GM12878 (cell line): ENCODE data around the gene PTPRJ. TPM values are rescaled to one million over a fixed set of nuclear protein-coding genes. Genes with fewer than 3 reads are reported as not detected.

Experiments used
- ATAC-seq: fragments of 200-7000 bp; cut with Tn5 transposase; 3 replicates; pipeline ENCODE4 v1.9.1; 2020; ENCODE audit warnings: mild to moderate bottlenecking, moderate library complexity
- BruUV-seq: library from RNA; stranded (reverse); fragments of 400-500 nt; replicated peaks from 2 replicates; lab custom pipeline; 2021; lab: Mats Ljungman, UMichigan
- CTCF ChIA-PET: fragments of 300-600 bp; sonication (Branson Sonifier 250); formaldehyde crosslinking; extraction: SDS; loops from one replicate; lab custom pipeline; 2021; ENCODE audit warnings: inconsistent platforms; lab: Yijun Ruan, JAX
- POLR2A ChIA-PET: fragments of 350-600 bp; formaldehyde crosslinking; extraction: SDS; loops from one replicate; lab custom pipeline; 2021; ENCODE audit warnings: inconsistent platforms; lab: Charles Lee
- RAD21 ChIA-PET: fragments of 300-600 bp; sonication (Branson Sonifier 250); formaldehyde crosslinking; loops from one replicate; lab custom pipeline; 2023; ENCODE audit warnings: antibody characterized with exemption; ENCODE audit not compliant: unreplicated experiment; lab: Charles Lee
- SMC1A ChIA-PET: fragments of 300-600 bp; sonication (Branson Sonifier 250); formaldehyde crosslinking; loops from one replicate; lab custom pipeline; 2023; ENCODE audit not compliant: unreplicated experiment, uncharacterized antibody; lab: Charles Lee
- DNase-seq: peaks from one replicate; pipeline ENCODE4 v3.0.0-alpha.2; 2011; ENCODE audit warnings: low read depth, low spot score
- FAIRE-seq: peaks from 3 replicates; lab custom pipeline; 2011; peaks lifted over from hg19 to GRCh38; lab: Jason Lieb, UNC
- H2AFZ ChIP-seq: 2 replicates; pipeline ENCODE4 v1.6.0; 2011; ENCODE audit warnings: low read depth, low read length, control low read depth; ENCODE audit not compliant: control insufficient read depth
- H3K27ac ChIP-seq: 2 replicates; pipeline ENCODE4 v1.5.1; 2011; ENCODE audit warnings: control low read depth; ENCODE audit not compliant: control insufficient read depth, insufficient read depth
- H3K27me3 ChIP-seq, 2 experiments: replicated peaks in 1 of 2; 2 replicates each; pipeline versions ENCODE4 v1.6.0 to v1.6.1; 2011; ENCODE audit warnings: low read length in 1 of 2; ENCODE audit not compliant: control insufficient read depth in 2 of 2, insufficient read depth in 2 of 2
- H3K36me3 ChIP-seq, 2 experiments: 2 replicates each; pipeline ENCODE4 v1.5.1; 2011; ENCODE audit warnings: low read length in 1 of 2; ENCODE audit not compliant: control insufficient read depth in 2 of 2, insufficient read depth in 2 of 2
- H3K4me1 ChIP-seq: 2 replicates; pipeline ENCODE4 v1.6.1; 2011; ENCODE audit warnings: mild to moderate bottlenecking, low read length, moderate library complexity, mixed read lengths; ENCODE audit not compliant: control insufficient read depth, insufficient read depth
- H3K4me2 ChIP-seq: 2 replicates; pipeline ENCODE4 v1.6.0; 2011; ENCODE audit warnings: control low read depth; ENCODE audit not compliant: control insufficient read depth, insufficient read depth
- H3K4me3 ChIP-seq: fragments of 200-600 bp; sonication (generic); 2 replicates; pipeline ENCODE4 v1.5.1; 2016
- H3K79me2 ChIP-seq: 2 replicates; pipeline ENCODE4 v1.6.0; 2011; ENCODE audit warnings: low read length; ENCODE audit not compliant: control insufficient read depth, insufficient read depth
- H3K9ac ChIP-seq: 2 replicates; pipeline ENCODE4 v1.8.0; 2011; ENCODE audit warnings: low read length, control low read depth, mixed read lengths; ENCODE audit not compliant: control insufficient read depth, insufficient read depth
- H3K9me3 ChIP-seq: replicated peaks from 3 replicates; pipeline ENCODE4 v1.5.1; 2011; ENCODE audit warnings: mild to moderate bottlenecking, low read length; ENCODE audit not compliant: control insufficient read depth, insufficient read depth
- H4K20me1 ChIP-seq: 2 replicates; pipeline ENCODE4 v1.6.0; 2011; ENCODE audit not compliant: control insufficient read depth, insufficient read depth
- ASH2L ChIP-seq: fragments of 300-600, 200-600 bp; sonication (generic); IDR thresholded peaks from 2 replicates; pipeline ENCODE4 v1.6.1; 2017; ENCODE audit warnings: low read depth, mild to moderate bottlenecking, borderline replicate concordance
- CBX3 ChIP-seq: fragments of 200-600 bp; sonication (generic); IDR thresholded peaks from 2 replicates; pipeline ENCODE4 v1.6.1; 2016; ENCODE audit warnings: low read depth, borderline replicate concordance
- E2F4 ChIP-seq: IDR thresholded peaks from 2 replicates; pipeline ENCODE4 v1.6.1; 2012; ENCODE audit warnings: low read depth, low read length, improper control_type of control experiment
- ETV6 ChIP-seq, 2 experiments: fragments of 450-650 bp in 1 of 2; IDR thresholded peaks in 1 of 2; conservative IDR thresholded peaks in 1 of 2; 2 replicates each; pipeline ENCODE4 v1.6.1; 2014; ENCODE audit warnings: antibody characterized with exemption in 1 of 2, borderline replicate concordance in 1 of 2, low read depth in 1 of 2, mild to moderate bottlenecking in 1 of 2, moderate library complexity in 1 of 2
- MLLT1 ChIP-seq: fragments of 450-650 bp; IDR thresholded peaks from 2 replicates; pipeline ENCODE4 v1.6.1; 2016; ENCODE audit warnings: mild to moderate bottlenecking
- NRF1 ChIP-seq: conservative IDR thresholded peaks from 2 replicates; pipeline ENCODE4 v1.6.1; 2011; ENCODE audit warnings: mild to moderate bottlenecking, low read depth, low read length, improper control_type of control experiment
- PAX5 ChIP-seq: IDR thresholded peaks from 2 replicates; pipeline ENCODE4 v1.6.1; 2011; ENCODE audit warnings: low read depth, low read length, borderline replicate concordance
- POU2F2 ChIP-seq: IDR thresholded peaks from 3 replicates; pipeline ENCODE4 v1.6.1; 2011; ENCODE audit warnings: low read depth, mild to moderate bottlenecking, low read length, borderline replicate concordance
- REST ChIP-seq: IDR thresholded peaks from 2 replicates; pipeline ENCODE4 v1.6.1; 2012; ENCODE audit warnings: mild to moderate bottlenecking, low read depth, low read length
- SIN3A ChIP-seq: IDR thresholded peaks from 2 replicates; pipeline ENCODE4 v1.6.1; 2012; ENCODE audit warnings: low read depth, low read length, improper control_type of control experiment
- SIX5 ChIP-seq: IDR thresholded peaks from 2 replicates; pipeline ENCODE4 v1.6.1; 2011; ENCODE audit warnings: mild to moderate bottlenecking, low read depth, low read length, moderate library complexity; ENCODE audit not compliant: severe bottlenecking
- SUZ12 ChIP-seq: fragments of 200-600 bp; sonication (generic); IDR thresholded peaks from one replicate; pipeline ENCODE4 v1.6.1; 2018; ENCODE audit warnings: antibody characterized with exemption, mild to moderate bottlenecking; ENCODE audit not compliant: unreplicated experiment
- ZNF384 ChIP-seq: IDR thresholded peaks from 2 replicates; pipeline ENCODE4 v1.6.1; 2012; ENCODE audit warnings: low read depth, mild to moderate bottlenecking, low read length, improper control_type of control experiment, borderline replicate concordance
- ZSCAN29 ChIP-seq: fragments of 450-650 bp; IDR thresholded peaks from 2 replicates; pipeline ENCODE4 v1.6.1; 2017; ENCODE audit warnings: mild to moderate bottlenecking, moderate library complexity
- WGBS: methylation state at CpG from one replicate; pipeline ENCODE4 v1.1.6; 2016; ENCODE audit warnings: low lambda C conversion rate; ENCODE audit not compliant: insufficient replicate concordance, insufficient coverage; ENCODE audit errors: missing lambda C conversion rate; 5-methylcytosine and 5-hydroxymethylcytosine counted together
- in situ Hi-C: fragments of 300-500 bp; cut with MboI; formaldehyde crosslinking; loops from 9 replicates; pipeline ENCODE4 v1.14.3; 2018; ENCODE audit warnings: mixed read lengths
- intact Hi-C: fragments of 100-400 bp; cut with micrococcal nuclease; formaldehyde crosslinking; loops from one replicate; pipeline ENCODE4 v1.14.2; 2022; ENCODE audit not compliant: unreplicated experiment
- polyA plus RNA-seq, 11 experiments: library from polyadenylated mRNA; depleted of rRNA in 4 of 11; unstranded in 6 of 11; stranded (reverse) in 5 of 11; fragments of >200 nt; fragmentation: Nextera tagmentation in 4 of 11; fragmentation: Illumina TruSeq in 1 of 11; extraction: Ambion mirVana in 4 of 11; extraction: Trizol in 1 of 11; gene quantifications; 1 replicate in 1 of 11; 2 replicates in 10 of 11; pipeline versions ENCODE4 v1.2.1 to v1.2.3, GENCODE V29; 2011 to 2016; ENCODE audit warnings: inconsistent platforms in 2 of 11, missing spikeins in 2 of 11, low read depth in 1 of 11
- total RNA-seq, 4 experiments: library from RNA; depleted of rRNA in 3 of 4; stranded (reverse); fragments of >200 nt in 3 of 4; fragmentation: Illumina TruSeq in 1 of 4; extraction: Trizol in 1 of 4; gene quantifications; 2 replicates each; pipeline versions ENCODE4 v1.2.1 to v1.2.3, GENCODE V29; 2013 to 2021

Gene PTPRJ
- total and polyA plus RNA-seq, 10 of the 15 experiments (the other 5 are each of a cell fraction or from before 2014, with no cell fraction given) = 0.22 to 22.4 (median 7.4) TPM

GRCh38 chr11:48107188-48107704, 126.9 kb downstream of the PTPRJ start:
- intact Hi-C loops = loop anchor here (5.0 kb wide), 2 partner anchors 100 to 125 kb away; partner anchors contain the start of gene PTPRJ
- H3K4me3 ChIP-seq = peak overlapping the region; percentile 2; the same call in 1 of the 2 replicates
- no peak for TF ChIP-seq SIX5
- TF ChIP-seq CBX3 = no peak
- no peak for TF ChIP-seq SUZ12
- no peak for TF ChIP-seq REST
- TF ChIP-seq E2F4 = no peak
- TF ChIP-seq MLLT1 = peak; percentile 52; the same call in 1 of the 2 replicates
- TF ChIP-seq POU2F2 = no peak
- TF ChIP-seq NRF1 = no peak
- TF ChIP-seq PAX5 = no peak; the same call in 1 of the 2 replicates
- TF ChIP-seq ASH2L = no peak
- peak in 1 of 2 experiments; percentile 91; a peak in 2 of 4 replicates for TF ChIP-seq ETV6 (conservative IDR thresholded peaks at IDR 0.05 in 1 of 2, IDR thresholded peaks at IDR 0.05 in 1 of 2; ENCODE audit: borderline replicate concordance in 1 of 2, low read depth in 1 of 2)
- no peak for TF ChIP-seq ZSCAN29
- TF ChIP-seq SIN3A = no peak
- TF ChIP-seq ZNF384 = peak; percentile 84

More at GRCh38 chr11:48107188-48107704, 126.9 kb downstream of the PTPRJ start:
- in situ Hi-C loops = loop anchor here (5.0 to 10.0 kb wide), 3 partner anchors 115 to 260 kb away; partner anchors contain the start of gene NUP160
- ChIA-PET POLR2A (interaction anchor here (0.5 to 1.8 kb wide), 4 partner anchors 102 to 461 kb away, joined by 3 to 8 read pairs (median 6); no protein-coding TSS in a partner anchor), CTCF (interaction anchor here (0.6 to 10.9 kb wide), 23 partner anchors 19 to 255 kb away, joined by 3 to 244 read pairs (median 4); no protein-coding TSS in a partner anchor), SMC1A (interaction anchor here (0.8 to 11.3 kb wide), 28 partner anchors 10 to 253 kb away, joined by 3 to 234 read pairs (median 5); no protein-coding TSS in a partner anchor), RAD21 (interaction anchor here (0.5 to 8.2 kb wide), 25 partner anchors 22 to 734 kb away, joined by 3 to 171 read pairs (median 4); no protein-coding TSS in a partner anchor)
- Histone ChIP-seq H3K4me1 (peaks cover 58% of the 10 kb centered on the region), H3K9ac (no peak overlapping the region), H3K27me3 (no peaks in the 10 kb centered on the region), H4K20me1 (no peaks in the 10 kb centered on the region; the same call in 1 of the 2 replicates), H3K9me3 (no peaks in the 10 kb centered on the region), H3K27ac (peak overlapping the region; percentile 35), H3K79me2 (peaks cover 5% of the 10 kb centered on the region), H2AFZ (no peak overlapping the region), H3K36me3 (no peaks in the 10 kb centered on the region), H3K4me2 (peak overlapping the region; percentile 73)
- peak; percentile 66 for DNase-seq
- no TSS peak for BruUV-seq
- 1% methylated on average over 7 of the region's 7 CpGs for WGBS
- ATAC-seq = peak; percentile 89
- FAIRE-seq = peak; percentile 69
